Neuron (in vitro differentiated cells): Measurements from ENCODE around the gene BMP3.

Source experiments
- H2AFZ ChIP-seq: one replicate; pipeline ENCODE4 v1.6.1; 2013; ENCODE audit warnings: low read depth, mild to moderate bottlenecking, inconsistent platforms, low read length, moderate library complexity
- H3K27me3 ChIP-seq: one replicate; pipeline ENCODE4 v1.6.1; 2013; ENCODE audit warnings: low read length; ENCODE audit not compliant: insufficient read depth
- H3K36me3 ChIP-seq: one replicate; pipeline ENCODE4 v1.6.1; 2013; ENCODE audit warnings: low read length; ENCODE audit not compliant: insufficient read depth
- H3K4me1 ChIP-seq: one replicate; pipeline ENCODE4 v1.6.1; 2013; ENCODE audit warnings: low read length; ENCODE audit not compliant: insufficient read depth
- H3K4me3 ChIP-seq: 2 replicates; pipeline ENCODE4 v1.5.1; 2013; ENCODE audit warnings: mild to moderate bottlenecking, low read length, moderate library complexity
- H3K9me3 ChIP-seq: one replicate; pipeline ENCODE4 v1.6.1; 2013; ENCODE audit warnings: low read length

BMP3 gene

GRCh38 chr4:81058621-81059020, 28.1 kb downstream of the BMP3 start:
- Histone ChIP-seq H3K4me3 (no peak overlapping the region), H2AFZ (no peak overlapping the region)

DNA sequence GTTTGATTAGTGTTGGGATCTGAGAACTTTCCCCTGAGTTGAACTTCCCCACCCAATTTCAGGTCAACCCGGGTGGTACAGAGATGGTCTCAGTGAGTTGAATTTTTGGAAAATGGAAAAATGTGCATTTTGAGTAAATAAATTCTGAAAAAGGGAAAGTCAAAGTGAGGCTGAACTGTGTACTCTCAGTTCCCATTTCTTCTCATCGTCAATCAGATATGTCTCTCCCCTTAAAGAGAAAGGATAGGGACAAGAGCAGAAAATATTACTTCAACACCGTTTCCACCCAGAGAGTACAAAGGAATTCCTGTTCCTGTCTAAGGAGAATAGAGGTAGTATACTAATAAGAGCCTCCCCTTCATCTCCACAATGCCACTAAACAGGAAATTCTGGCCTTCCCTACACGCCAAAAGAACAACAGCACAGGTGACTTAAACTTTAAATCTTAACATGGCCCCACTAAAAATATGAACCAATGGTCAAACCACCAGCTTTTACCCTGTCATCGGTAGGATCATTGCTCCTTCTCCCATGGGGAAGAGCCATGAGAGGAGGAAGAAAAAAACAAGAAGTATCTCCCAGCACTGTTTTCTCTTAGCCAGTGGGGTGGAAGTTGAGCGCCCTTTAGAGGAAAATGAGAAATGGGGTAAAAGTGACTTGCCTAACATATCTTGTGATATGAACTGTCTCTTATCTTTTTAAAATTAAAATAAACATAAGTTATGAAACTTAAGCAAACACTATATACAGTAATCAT, 30.3 kb downstream of the BMP3 start:
- H3K4me1 ChIP-seq, result no peaks in the 10 kb centered on the region
- H3K4me3 ChIP-seq, result no peak overlapping the region
- no peaks in the 10 kb centered on the region for H3K27me3 ChIP-seq
- no peaks in the 10 kb centered on the region for H3K9me3 ChIP-seq
- no peak overlapping the region for H2AFZ ChIP-seq
- H3K36me3 ChIP-seq, result no peaks in the 10 kb centered on the region

More at GRCh38 chr4:81058621-81059020, 28.1 kb downstream of the BMP3 start:
- no peaks in the 10 kb centered on the region for H3K9me3 ChIP-seq
- H3K27me3 ChIP-seq, result no peaks in the 10 kb centered on the region
- H3K4me1 ChIP-seq, result no peaks in the 10 kb centered on the region
- H3K36me3 ChIP-seq, result no peaks in the 10 kb centered on the region

GRCh38 chr4:81061344-81061730, 30.8 kb downstream of the BMP3 start:
- no peaks in the 10 kb centered on the region for H3K27me3 ChIP-seq

DNA sequence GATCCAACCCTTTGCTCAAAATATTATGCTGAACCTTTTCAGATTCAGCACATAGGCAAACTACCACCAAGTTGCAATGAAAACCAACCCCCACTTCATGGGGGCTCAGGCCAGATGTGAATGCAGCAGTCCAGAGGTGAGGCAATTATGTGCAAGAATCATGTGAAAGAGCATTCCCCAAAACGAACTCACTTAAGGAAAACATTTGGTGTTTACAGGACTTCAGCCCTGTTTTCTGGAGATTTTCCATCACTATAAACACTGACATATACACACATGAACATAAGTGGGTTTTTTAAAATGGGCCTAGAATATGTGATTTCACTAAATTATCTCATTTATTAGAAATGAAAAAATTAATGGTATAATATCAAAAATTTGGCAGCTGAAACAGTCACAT, 31.5 kb downstream of the BMP3 start:
- H3K36me3 ChIP-seq, result no peaks in the 10 kb centered on the region
- no peaks in the 10 kb centered on the region for H3K4me1 ChIP-seq
- H3K9me3 ChIP-seq, result no peaks in the 10 kb centered on the region
- H3K4me3 ChIP-seq, result no peak overlapping the region
- H2AFZ ChIP-seq, result no peak overlapping the region
- no peaks in the 10 kb centered on the region for H3K27me3 ChIP-seq

More at GRCh38 chr4:81061344-81061730, 30.8 kb downstream of the BMP3 start:
- H3K36me3 ChIP-seq, result no peaks in the 10 kb centered on the region
- no peak overlapping the region for H2AFZ ChIP-seq
- H3K9me3 ChIP-seq, result no peaks in the 10 kb centered on the region
- no peak overlapping the region for H3K4me3 ChIP-seq
- no peaks in the 10 kb centered on the region for H3K4me1 ChIP-seq

DNA sequence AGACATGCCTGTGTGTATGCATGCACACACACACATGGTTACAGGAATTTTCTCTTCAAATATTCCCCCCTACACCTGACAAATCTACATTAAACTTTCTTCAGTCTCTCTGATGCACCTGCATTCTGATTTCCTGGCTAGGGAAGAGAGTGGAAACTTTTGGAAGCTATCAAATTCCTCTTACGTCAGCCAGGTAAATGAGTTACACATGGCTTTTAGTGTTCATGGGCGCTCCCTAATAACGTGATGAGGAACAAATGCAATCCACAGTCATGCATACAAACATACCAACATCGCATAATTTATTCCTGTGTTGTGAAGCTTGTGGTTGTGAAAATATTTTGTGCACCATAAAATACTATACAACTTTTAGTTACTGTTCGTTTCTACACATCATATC, 34.9 kb downstream of the BMP3 start:
- H3K4me1 ChIP-seq, result no peaks in the 10 kb centered on the region
- H2AFZ ChIP-seq, result no peak overlapping the region
- H3K4me3 ChIP-seq, result no peak overlapping the region
- H3K36me3 ChIP-seq, result no peaks in the 10 kb centered on the region
- no peaks in the 10 kb centered on the region for H3K9me3 ChIP-seq
- H3K27me3 ChIP-seq, result no peaks in the 10 kb centered on the region

DNA sequence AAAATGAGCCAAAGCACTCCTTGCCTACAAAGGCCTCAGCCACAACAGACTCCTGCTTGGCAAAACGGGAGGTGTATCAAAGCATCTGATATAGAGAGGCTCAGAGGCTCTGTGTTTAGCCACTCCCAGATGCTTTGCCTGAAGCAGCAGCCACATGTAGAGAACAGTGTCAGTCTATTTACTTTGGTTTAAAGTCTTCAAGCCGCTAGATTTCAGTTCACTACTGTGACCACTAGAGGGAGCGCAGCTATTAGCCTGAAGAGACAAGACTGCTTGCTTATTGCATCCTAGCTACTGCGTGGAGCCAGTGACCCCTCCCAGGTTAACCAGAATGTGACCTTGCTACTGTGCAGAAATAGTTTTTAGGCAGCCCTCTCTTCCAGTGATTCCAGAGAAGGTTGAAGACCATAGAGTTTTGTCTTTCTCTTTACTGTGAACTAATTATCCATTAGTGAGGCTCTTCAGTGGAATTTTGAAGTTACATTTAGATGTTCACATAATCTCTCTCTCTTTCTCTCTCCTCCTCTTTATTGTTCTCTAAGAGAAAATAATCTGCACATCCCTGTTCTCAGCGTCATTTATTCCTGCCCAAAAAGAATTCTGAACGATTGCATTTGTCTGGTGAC, 39.3 kb downstream of the BMP3 start:
- Histone ChIP-seq H3K27me3 (peaks cover 2% of the 10 kb centered on the region), H3K4me3 (no peak overlapping the region), H2AFZ (no peak overlapping the region), H3K4me1 (no peaks in the 10 kb centered on the region), H3K36me3 (no peaks in the 10 kb centered on the region), H3K9me3 (no peaks in the 10 kb centered on the region)

GRCh38 chr4:81071013-81071412, 40.5 kb downstream of the BMP3 start:
- no peaks in the 10 kb centered on the region for H3K36me3 ChIP-seq
- no peak overlapping the region for H2AFZ ChIP-seq
- no peaks in the 10 kb centered on the region for H3K4me1 ChIP-seq
- H3K9me3 ChIP-seq, result no peaks in the 10 kb centered on the region
- no peak overlapping the region for H3K4me3 ChIP-seq
- H3K27me3 ChIP-seq, result peaks cover 2% of the 10 kb centered on the region

DNA sequence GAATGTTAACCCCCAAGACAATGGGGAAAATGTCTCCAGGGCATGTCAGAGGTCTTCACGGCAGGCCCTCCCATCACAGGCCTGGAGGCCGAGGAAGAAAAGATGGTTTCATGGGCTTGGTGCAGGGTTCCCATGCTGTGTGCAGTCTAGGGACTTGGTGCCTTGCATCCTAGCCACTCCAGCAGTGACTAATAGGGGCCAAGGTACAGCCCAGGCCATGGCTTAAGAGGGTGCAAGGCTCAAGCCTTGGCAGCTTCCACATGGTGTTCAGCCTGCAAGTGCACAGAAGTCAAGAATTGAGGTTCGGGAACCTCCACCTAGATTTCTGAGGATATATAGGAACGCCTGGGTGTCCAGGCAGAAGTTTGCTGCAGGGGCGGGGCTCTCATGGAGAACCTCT, 50.6 kb downstream of the BMP3 start:
- Histone ChIP-seq H3K4me3 (no peak overlapping the region), H3K9me3 (no peaks in the 10 kb centered on the region), H3K36me3 (no peaks in the 10 kb centered on the region), H3K27me3 (no peaks in the 10 kb centered on the region), H3K4me1 (no peaks in the 10 kb centered on the region), H2AFZ (no peak overlapping the region)

DNA sequence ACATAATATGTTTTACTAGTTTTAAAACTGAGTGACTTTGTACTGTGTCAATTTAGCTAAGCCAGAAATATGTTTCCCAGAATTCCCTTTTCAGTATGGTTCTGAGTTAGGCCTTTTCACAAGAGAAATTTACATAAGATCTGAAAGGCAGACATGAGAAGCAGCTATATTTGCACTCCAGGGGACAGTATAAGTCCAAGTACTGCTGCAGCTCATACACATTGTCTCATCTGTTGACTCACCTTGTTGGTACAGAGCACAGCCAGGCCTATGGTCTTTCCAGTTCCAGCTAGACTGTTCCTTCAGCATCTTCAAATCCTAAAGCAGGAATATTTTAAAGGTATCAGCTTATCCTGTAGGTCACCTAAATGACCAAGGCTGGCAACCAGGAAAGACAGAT, 53.5 kb downstream of the BMP3 start:
- Histone ChIP-seq H3K36me3 (no peaks in the 10 kb centered on the region), H2AFZ (no peak overlapping the region), H3K27me3 (no peaks in the 10 kb centered on the region), H3K4me1 (no peaks in the 10 kb centered on the region), H3K4me3 (no peak overlapping the region), H3K9me3 (no peaks in the 10 kb centered on the region)

DNA sequence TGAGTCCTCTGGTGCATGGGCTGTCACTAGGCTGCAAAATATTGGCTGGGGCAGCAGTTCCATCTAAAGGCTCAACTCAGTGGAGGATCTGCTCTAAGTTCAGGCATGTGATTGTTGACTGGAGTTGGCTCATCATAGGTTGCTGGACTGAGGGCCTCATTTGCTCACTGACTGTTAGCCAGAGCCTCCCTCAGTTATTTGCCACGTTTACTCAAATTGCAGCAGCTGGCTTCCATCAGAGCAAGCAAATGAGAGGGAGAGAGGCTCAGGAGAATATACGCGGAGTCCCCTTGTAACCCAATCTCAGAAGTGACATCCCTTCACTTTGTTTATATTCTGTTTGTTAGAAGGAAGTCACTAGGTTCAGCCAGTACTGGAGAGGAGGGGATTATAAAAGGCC, 54.1 kb downstream of the BMP3 start:
- Histone ChIP-seq H3K27me3 (no peaks in the 10 kb centered on the region), H3K4me3 (no peak overlapping the region), H3K36me3 (no peaks in the 10 kb centered on the region), H2AFZ (no peak overlapping the region), H3K4me1 (no peaks in the 10 kb centered on the region), H3K9me3 (no peaks in the 10 kb centered on the region)

- Histone ChIP-seq H3K27me3 (no peaks in the 10 kb centered on the region), H3K4me1 (no peaks in the 10 kb centered on the region), H3K36me3 (no peaks in the 10 kb centered on the region), H3K9me3 (no peaks in the 10 kb centered on the region), H3K4me3 (no peak overlapping the region), H2AFZ (no peak overlapping the region)
Observed at GRCh38 chr4:81085291-81085690, 54.8 kb downstream of the BMP3 start.

DNA sequence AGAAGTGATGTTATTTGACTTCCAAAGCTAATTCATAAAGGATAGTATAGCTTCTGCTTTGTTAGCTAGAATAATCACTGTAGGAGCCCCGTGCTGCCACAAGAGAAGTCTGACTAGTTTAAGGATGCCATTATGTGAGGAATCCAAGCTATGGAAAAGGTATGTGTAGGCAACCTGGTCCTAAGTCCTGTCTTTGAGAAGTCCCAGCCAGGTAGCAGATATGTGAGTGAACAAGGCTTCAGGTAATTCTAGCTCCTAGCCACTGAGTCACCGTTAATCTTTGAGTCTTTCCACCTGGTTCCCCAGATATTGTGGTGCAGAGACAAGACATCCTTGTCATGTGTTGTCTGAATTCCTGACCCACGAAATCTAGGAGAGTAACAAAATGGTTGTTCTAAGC, 55.5 kb downstream of the BMP3 start:
- Histone ChIP-seq H3K36me3 (no peaks in the 10 kb centered on the region), H2AFZ (no peak overlapping the region), H3K27me3 (no peaks in the 10 kb centered on the region), H3K4me1 (no peaks in the 10 kb centered on the region), H3K9me3 (no peaks in the 10 kb centered on the region), H3K4me3 (no peak overlapping the region)

DNA sequence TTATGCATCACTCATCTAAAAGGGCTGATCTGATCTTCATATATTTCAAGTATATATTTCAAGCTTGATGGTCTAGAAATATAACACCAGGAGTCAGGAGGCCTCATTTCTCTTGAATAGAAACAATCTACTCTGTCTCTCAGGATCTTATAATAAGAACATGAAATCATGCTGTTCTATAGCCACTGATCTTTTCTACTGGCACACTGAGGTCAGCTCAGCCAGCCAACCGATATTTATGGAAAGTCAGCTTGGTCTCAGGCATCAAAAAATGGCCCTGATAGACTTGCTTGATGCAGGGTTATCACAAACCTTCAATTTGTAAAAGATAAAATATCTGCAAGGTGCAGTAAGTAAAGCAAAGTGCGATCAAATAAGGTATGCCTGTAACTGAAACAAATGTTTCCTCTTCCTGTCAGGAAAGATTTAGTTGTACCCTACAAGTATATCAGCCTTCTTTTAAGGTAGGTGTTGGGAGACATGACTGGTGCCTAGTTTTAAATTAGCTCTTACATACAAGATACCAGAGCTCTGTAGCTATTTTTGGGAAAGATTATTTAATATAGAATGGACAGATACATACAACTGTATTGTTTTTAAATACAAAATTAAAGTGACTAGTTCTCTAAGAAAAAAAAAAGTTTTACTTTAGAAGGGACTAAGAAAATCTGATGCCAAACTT, 63.4 kb downstream of the BMP3 start:
- Histone ChIP-seq H3K27me3 (no peaks in the 10 kb centered on the region), H2AFZ (no peak overlapping the region), H3K9me3 (no peaks in the 10 kb centered on the region), H3K4me1 (no peaks in the 10 kb centered on the region), H3K4me3 (no peak overlapping the region), H3K36me3 (no peaks in the 10 kb centered on the region)
